Stimulated activated CD4-positive, alpha-beta T cell treated with anti-CD3 and anti-CD28 coated beads, Interleukin-4, amount 100 ng/mL, for 48 hours (primary cell): Measurements from ENCODE around the gene PALD1.
"Not testable (repeated sequence)": the region's sequence is repeated elsewhere in the genome, so short reads cannot be mapped to it uniquely, and the experiment has no call there.

ENCODE experiments used
- DNase-seq, 2 donors: peaks; one replicate each; pipeline ENCODE4 v3.0.0-alpha.2; 2020; ENCODE audit warnings: low read depth in 2 of 2

PALD1 gene

GRCh38 chr10:70604106-70604505, 125.5 kb downstream of the PALD1 start:
- no peak for DNase-seq

- DNase-seq, result no peak
Observed at GRCh38 chr10:70605161-70605560, 126.6 kb downstream of the PALD1 start.

- no peak for DNase-seq
Observed at GRCh38 chr10:70607936-70608335, 129.4 kb downstream of the PALD1 start.

- DNase-seq, result no peak
Observed at GRCh38 chr10:70613941-70614340, 135.4 kb downstream of the PALD1 start.

GRCh38 chr10:70614364-70614763, 135.8 kb downstream of the PALD1 start:
- not testable (repeated sequence) for DNase-seq

GRCh38 chr10:70615211-70615610, 136.6 kb downstream of the PALD1 start:
- DNase-seq, result no peak

- DNase-seq, result no peak
Observed at GRCh38 chr10:70615784-70616522, 137.4 kb downstream of the PALD1 start.

GRCh38 chr10:70616761-70617160, 138.2 kb downstream of the PALD1 start:
- no peak for DNase-seq
